NK-92 treated with Interleukin-12 subunit alpha and Interleukin-12 subunit beta, amount 100 ng/mL, for 24 hours (cell line): ENCODE measurements around the gene KDM2A.
A peak's percentile ranks its signal among the peaks of the same experiment; 100 is the strongest.

Experiments
- DNase-seq: peaks from one replicate; lab custom pipeline; 2025; lab: John Stamatoyannopoulos, UW

KDM2A gene

DNA sequence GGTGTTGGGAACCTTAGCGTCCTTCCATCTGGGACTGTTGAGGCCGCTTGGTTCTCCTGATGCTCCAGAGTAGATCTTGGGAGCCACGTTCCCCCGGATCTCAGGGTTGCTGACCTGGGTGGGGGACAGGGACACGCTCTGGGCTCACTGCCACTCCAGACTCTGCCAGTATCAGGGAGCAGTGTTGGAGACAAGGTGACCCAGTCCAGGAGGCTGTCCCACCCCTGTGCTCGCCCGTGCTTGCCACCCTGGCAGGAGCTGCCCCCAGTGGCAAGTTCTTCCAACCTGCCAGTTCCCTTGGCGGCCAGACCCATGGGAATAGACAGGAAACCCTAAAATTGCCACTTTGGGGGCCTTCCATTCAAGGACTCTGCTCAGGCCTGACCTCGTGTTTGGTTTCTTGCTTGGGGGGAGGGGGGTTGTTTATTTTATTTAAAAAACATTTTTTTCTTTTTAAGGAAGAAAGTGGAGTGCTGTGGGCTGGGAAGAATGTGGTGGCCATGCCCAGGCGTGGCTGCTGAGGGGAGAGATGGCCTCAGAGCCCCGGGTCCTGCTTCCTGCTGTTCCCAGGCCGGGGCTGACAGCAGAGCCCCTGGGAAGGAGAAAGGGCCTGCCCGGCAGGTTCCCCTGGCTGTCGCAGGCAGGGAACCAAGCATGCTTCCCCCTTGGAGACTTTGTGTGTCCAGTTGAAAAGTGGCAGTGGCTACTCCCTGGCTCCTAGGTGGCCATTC, 154.4 kb downstream of the KDM2A start:
- no peak for DNase-seq

DNA sequence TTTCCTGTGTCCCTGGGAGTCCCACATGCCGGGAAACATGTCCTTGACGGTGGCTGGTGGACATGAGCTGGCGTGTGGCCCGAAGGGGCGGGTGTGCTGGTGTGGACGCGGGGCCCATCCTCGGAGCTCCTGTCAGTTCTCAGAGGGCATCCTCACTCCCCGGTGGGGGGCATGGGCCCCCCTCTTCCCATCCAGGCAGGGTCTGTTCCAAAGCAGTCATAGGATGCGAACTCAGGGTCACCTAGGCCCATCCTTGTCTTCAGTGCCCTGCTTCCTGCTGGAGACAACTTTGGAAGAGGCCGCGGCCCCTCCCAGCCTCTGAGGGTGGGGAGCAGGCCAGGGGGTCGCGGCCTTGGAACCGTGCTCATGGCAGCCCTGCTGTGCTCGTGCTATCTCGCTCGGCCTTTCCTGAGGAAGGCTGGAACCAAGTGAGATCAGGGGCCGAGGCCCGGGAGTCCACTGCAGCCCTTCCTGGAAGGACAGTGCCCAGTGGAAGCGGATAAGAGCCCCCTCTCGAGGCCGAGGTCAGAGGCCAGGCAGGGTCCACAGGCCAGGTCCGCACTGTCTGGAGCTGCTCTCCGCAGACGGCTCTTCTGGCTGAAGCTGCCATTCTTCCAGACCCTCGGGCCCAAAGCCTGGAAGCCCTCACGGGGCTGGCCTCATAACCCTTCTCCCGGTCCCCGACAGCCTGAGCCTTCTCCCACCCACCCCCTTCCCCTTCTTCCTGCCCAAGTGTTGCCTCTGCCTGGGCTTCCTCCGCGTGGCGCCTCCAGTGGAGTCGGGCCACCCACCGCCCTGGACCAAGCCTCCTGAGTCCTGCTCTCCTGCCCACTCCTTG, 155.9 kb downstream of the KDM2A start:
- no peak for DNase-seq

DNA sequence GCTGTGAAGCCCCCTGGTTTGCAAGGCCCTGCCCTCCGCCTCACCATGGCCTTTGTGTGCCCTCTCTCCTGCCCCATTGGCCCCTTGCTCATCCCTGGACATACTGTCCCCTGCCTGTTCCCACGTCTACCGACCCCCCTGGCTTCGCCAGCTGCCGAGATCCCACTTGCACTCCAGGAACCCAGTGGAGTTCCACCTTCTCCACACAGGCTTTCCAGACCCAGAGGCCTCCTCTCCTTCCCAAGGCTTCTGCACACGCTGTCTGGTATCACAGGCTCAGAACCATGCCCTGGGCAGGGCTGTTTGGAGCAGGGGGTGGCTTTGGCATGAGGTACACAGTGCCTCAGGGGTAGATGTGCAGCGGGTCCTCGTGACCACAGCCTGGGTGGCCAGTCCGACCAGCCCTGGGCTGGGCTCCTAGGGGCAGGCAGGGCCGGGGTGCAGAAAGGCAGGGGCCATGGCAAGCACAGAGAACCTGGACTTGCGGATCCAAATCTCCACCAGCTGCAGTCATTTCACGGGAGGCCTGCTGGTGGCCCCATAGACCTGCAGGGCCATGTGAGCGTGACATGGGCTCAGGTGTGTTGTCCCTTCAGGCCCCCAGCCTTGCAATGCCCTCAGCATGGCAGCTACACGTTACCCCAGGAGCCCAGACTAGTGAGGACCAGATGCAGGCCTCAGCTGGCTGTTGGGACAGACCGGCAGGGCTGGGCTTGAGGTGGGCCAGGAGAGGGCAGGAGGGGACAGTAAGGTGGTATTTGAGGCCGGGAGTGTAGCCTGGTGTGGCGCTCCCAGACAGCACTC, 156.7 kb downstream of the KDM2A start:
- DNase-seq: no peak

DNA sequence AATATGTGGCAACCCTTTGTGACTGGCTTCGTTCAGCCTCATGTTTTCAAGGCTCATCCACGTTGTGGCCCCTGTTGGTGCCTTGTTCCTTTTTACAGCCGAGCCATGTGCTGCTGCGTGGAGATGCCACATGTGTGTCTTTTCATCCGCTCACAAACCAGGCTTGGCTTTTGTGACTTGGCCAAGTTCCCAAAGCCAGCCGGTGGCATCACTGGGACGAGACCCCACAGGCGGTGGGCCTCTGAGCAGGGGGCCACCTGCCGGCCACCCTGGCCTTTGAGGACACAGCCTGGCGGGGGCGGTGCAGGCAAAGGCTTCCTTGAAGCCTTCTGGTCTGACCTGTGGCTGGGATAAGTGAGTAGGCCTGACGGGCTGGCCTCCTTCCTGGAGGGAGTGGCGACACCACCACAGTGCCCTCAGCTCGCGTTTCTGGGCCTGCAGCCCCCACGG, 157.7 kb downstream of the KDM2A start:
- no peak for DNase-seq

DNA sequence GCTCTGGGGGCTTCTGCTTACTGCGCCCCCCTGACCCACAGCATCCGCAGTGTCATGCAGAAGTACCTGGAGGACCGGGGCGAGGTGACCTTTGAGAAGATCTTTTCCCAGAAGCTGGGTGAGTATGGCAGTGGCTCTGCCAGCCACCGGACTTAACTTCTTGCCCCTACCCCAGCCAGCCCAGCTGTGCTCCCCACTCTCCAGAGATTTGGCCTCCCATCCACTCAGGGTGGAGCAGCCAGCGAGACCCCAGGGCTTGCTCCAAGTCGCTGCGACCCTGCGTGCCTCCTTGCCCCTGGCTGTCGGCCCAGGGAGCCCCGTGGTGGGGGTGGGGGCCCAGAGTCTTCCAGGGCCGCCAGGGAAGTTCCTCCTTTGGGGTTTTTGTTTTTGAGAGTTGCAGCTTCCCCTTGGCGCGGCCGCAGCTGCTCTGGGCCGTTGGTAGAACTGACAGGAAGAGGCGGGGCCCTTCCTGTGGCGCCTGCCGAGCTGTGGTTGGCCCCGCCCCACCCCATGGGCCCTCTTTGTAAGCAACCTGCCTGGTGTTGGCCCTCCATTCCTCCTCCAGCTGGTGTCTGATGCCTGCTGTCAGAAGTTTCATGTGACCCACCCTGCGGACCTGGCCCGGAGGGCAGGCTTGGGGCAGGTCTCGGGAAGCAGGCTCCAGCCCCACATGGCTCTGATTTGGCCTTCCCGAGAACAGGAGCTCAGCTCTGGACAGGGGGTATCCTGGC, 158.3 kb downstream of the KDM2A start:
- peak; percentile 75 for DNase-seq

DNA sequence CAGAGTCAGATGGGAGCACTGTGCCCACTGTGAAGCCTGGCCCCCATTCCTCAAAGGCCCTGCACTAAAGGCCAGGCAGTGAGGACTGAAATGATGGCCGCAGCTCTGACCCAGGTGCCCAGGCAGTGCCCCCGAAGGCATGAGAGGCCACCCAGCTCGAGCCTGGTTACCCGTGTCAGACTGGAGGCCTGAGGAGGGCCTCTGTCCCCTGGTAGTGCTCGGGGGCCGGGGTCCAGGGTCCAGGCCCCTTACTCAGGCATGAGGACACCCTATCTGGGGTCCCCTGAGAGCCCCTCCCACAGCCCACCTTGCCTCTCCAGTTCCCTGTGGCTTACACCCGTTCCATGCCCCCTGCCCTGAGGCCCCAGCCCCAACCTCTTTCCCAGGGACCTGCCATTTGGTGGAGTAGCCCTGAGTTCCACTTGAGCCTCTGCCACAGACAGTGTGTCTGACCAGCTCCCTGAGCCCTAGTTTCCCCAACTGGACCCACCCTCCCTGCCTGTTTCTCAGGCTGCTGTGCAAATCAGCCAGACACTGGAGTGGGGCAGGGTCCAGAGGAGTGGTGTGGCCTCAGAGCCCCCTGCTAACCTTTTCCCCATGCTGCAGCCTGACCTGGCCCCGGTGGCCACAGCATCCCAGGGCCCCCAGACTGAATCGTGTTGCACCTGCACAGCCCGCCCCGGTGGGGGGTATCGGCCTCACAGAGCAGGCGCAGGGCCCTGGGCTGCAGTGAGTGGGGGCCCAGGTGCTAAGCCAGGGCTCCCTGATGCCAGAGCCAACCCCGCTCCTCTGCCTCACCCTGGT, 159.3 kb downstream of the KDM2A start:
- no peak for DNase-seq

DNA sequence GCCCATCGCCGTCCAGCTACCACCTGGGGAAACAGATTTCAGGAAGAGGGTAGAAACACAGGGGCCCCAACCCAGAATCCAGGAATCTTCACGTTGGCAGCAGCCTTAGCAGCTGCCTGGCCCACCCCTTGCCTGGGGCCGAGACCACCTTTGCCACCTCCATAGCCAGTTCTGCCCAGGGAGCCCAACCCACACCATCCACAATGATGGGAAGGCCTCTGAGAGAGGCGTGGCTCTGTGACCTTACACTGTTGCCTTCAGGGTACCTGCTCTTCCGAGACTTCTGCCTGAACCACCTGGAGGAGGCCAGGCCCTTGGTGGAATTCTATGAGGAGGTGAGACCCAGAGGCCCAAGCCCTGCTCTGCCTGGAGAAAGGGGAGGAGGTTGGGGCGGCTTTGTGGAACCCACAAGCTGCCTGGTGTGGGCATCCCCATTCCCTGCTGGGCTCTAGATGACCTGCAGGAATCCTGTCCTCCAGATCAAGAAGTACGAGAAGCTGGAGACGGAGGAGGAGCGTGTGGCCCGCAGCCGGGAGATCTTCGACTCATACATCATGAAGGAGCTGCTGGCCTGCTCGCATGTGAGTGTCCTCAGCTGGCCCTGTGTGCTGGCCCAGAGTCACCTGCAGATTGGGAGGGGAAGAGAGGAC, 160.0 kb downstream of the KDM2A start:
- DNase-seq: no peak

DNA sequence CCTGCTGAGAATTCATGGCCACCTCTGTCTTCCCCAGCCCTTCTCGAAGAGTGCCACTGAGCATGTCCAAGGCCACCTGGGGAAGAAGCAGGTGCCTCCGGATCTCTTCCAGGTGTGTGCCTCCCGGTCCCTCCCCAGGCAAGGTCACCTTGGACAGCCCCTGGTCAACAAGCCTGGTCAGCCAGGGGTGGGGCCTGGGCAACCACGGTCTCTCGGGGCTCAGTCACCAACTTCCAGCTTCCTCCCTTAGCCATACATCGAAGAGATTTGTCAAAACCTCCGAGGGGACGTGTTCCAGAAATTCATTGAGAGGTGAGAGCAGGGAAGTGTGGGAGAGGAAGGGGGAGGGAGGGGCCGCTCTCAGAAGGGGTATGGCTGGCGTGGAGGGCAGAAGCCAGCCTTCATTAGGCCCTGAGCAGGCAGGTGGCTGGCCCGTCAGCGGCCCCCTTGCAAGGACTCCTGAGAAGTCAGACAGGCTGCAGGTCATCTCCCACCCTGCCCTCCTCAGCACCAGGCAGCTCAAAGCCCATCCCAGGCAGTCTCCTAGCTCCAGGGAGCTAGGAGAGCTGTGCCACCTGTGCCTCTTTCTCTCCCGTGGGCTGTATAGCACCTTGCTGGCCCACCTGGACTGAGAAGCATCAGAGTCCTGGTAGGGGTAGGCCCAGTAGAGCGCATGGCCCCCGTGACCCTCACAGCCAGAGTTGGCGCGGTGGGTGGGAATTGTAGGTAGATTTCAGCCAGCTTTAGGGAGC, 160.7 kb downstream of the KDM2A start:
- DNase-seq: no peak

DNA sequence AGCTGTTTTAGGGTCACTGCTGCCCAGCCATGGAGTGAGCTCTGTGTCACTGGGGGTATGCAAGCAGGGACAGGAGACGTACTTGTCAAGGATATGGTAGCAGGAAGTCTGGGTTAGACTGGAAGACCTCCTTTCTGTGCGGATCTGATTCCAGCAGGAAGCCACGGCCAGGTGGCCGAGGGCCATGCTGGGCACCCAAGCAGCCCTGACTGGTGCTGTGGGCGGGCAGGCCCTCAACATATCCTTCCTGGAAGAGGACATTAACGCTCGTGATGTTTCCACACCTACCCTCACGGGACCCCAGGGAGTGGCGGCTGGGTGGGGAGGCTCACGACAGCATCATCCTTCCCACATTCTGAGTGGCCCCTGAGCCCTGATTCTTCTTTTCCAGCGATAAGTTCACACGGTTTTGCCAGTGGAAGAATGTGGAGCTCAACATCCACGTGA, 161.3 kb downstream of the KDM2A start:
- no peak for DNase-seq

DNA sequence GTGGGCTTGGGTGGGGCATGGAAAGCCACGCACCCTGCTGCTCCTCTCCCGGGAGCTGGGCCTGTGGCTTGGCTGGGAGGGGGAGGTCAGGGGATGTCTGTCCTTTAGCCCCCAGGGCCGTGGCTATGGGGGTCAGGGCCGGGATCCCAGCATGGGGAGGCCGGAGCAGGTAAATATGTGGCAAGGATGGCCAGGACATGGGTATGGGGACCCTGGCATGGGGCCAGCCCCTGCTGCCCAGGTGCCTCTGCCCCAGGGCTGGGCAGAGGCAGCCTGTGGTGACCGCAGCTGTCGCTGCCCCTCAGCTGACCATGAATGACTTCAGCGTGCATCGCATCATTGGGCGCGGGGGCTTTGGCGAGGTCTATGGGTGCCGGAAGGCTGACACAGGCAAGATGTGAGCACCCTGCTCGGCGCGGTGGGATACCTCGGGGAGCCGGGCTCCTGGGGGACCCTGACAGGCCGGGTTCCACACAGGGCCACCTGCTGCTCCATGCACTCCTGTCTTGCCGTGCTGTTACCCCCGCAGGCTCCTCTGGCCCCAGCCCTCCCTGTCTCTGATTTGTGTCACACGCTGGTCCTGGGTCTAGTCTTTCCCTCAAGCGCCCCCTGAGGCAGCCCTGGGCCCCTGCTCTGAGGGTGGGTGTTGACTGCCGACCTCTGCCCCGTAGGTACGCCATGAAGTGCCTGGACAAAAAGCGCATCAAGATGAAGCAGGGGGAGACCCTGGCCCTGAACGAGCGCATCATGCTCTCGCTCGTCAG, 161.9 kb downstream of the KDM2A start:
- DNase-seq: no peak

DNA sequence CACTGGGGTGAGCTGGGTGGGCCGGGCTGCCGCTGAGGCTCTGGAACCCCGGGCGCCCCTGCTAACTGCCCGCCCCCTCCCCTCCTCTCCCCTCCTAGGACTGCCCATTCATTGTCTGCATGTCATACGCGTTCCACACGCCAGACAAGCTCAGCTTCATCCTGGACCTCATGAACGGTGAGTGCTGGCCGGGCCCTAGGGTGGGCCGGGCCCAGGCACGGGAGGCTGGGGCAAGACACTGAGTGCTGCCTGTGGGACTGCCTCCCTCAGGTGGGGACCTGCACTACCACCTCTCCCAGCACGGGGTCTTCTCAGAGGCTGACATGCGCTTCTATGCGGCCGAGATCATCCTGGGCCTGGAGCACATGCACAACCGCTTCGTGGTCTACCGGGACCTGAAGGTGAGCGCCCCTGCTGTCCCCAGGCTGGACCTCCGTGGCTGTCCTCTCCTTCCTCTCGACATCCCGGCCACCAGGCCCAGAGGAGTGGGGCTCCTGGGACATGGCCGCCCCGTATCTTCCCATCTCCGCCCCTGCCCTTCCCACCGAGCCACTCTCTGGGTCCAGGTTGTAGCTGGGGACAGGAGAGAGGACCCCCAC, 162.6 kb downstream of the KDM2A start:
- DNase-seq: no peak

DNA sequence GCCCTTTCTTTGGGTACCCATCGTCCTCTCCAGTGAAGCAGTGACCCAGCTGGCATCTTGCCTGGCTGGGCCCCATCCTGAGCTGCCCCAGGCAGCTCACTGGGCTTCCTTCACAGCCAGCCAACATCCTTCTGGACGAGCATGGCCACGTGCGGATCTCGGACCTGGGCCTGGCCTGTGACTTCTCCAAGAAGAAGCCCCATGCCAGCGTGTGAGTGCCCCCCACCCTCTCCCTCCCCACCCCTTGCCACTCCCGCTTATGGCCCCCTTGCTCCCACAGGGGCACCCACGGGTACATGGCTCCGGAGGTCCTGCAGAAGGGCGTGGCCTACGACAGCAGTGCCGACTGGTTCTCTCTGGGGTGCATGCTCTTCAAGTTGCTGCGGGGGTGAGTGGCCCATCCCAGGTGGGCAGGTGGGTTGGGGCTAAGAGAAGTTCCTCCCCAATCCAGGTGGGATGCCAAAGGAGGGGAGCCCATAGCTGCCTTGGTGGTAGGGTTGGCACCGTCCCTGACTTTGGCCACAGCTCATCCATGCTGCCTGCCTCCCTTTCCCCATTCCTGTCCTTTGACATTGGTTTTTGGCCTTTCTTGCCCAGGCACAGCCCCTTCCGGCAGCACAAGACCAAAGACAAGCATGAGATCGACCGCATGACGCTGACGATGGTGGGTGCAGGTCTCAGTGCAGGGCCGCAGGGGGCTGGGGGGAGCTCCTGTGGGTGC, 163.3 kb downstream of the KDM2A start:
- DNase-seq: no peak

DNA sequence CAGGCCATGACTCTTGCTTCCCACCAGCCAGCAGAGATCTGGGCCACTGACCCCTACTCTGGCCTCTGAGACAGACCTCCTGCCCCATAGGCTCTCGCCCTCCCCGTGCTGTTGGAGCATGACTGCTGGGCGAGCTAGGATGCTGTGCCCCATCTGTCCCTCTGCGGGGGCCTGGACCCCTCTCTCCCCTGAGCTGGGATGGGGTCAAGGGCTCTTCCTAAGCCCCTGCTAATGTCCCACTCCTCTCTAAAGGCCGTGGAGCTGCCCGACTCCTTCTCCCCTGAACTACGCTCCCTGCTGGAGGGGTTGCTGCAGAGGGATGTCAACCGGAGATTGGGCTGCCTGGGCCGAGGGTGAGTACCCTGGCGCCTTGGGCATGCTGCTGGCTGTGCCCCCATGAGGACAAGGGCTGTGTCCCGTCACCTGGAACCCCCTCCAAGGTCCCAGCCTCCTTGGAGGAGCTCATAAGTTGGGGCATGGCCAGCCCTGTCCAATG, 163.9 kb downstream of the KDM2A start:
- DNase-seq: no peak

DNA sequence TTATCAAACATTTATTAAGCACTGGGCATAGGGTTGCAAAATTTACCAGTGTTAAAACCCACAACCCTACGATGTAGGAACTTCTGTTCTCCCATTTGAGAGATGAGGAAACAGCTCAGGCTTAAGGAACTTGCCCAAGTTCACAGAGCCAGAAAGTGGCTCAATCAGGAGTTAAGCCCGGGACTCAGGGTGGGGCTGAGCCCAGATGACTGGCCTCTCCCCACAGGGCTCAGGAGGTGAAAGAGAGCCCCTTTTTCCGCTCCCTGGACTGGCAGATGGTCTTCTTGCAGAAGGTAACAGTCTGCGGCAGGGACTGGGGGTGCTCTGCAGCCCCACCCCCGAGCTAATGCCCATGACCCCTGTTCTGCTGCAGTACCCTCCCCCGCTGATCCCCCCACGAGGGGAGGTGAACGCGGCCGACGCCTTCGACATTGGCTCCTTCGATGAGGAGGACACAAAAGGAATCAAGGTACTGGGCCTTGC, 164.5 kb downstream of the KDM2A start:
- DNase-seq: no peak

DNA sequence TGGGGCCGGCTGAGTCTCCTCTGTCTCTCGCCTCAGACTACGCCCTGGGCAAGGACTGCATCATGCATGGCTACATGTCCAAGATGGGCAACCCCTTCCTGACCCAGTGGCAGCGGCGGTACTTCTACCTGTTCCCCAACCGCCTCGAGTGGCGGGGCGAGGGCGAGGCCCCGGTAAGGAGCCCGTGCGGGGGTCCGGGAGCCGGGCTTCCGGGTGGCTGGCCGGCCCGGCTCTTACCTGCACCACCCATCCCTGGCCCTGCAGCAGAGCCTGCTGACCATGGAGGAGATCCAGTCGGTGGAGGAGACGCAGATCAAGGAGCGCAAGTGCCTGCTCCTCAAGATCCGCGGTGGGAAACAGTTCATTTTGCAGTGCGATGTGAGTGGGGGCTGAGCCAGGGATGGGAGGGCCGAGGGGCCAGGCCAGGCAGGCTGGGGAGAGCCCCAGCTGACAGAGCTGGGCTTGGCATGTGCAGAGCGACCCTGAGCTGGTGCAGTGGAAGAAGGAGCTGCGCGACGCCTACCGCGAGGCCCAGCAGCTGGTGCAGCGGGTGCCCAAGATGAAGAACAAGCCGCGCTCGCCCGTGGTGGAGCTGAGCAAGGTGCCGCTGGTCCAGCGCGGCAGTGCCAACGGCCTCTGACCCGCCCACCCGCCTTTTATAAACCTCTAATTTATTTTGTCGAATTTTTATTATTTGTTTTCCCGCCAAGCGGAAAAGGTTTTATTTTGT, 165.9 kb downstream of the KDM2A start:
- DNase-seq: no peak

DNA sequence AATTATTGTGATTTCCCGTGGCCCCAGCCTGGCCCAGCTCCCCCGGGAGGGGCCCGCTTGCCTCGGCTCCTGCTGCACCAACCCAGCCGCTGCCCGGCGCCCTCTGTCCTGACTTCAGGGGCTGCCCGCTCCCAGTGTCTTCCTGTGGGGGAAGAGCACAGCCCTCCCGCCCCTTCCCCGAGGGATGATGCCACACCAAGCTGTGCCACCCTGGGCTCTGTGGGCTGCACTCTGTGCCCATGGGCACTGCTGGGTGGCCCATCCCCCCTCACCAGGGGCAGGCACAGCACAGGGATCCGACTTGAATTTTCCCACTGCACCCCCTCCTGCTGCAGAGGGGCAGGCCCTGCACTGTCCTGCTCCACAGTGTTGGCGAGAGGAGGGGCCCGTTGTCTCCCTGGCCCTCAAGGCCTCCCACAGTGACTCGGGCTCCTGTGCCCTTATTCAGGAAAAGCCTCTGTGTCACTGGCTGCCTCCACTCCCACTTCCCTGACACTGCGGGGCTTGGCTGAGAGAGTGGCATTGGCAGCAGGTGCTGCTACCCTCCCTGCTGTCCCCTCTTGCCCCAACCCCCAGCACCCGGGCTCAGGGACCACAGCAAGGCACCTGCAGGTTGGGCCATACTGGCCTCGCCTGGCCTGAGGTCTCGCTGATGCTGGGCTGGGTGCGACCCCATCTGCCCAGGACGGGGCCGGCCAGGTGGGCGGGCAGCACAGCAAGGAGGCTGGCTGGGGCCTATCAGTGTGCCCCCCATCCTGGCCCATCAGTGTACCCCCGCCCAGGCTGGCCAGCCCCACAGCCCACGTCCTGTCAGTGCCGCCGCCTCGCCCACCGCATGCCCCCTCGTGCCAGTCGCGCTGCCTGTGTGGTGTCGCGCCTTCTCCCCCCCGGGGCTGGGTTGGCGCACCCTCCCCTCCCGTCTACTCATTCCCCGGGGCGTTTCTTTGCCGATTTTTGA, 166.8 kb downstream of the KDM2A start:
- DNase-seq: no peak
